Fibroblast of lung (primary cell): ENCODE results near the gene IPO11. TPM values are rescaled to one million over a fixed set of nuclear protein-coding genes. Genes with fewer than 3 reads are reported as not detected.
A peak's percentile ranks its signal among the peaks of the same experiment; 100 is the strongest.

ENCODE experiments used
- DNase-seq, 2 donors: peaks; one replicate each; pipeline versions ENCODE4 v3.0.0 to v3.0.0-alpha.2; 2010; ENCODE audit warnings: low read depth in 2 of 2
- H2AFZ ChIP-seq: 2 replicates; pipeline ENCODE4 v1.5.1; 2012; ENCODE audit warnings: low read length, control low read depth, inconsistent platforms
- H3K27ac ChIP-seq: 2 replicates; pipeline ENCODE4 v1.5.1; 2011; ENCODE audit warnings: low read length, control low read depth; ENCODE audit not compliant: insufficient read depth
- H3K27me3 ChIP-seq: 2 replicates; pipeline ENCODE4 v1.5.1; 2011; ENCODE audit warnings: mild to moderate bottlenecking, low read length; ENCODE audit not compliant: control insufficient read depth, insufficient read depth
- H3K36me3 ChIP-seq: 2 replicates; pipeline ENCODE4 v1.5.1; 2011; ENCODE audit warnings: low read length; ENCODE audit not compliant: control insufficient read depth, insufficient read depth
- H3K4me1 ChIP-seq: 2 replicates; pipeline ENCODE4 v1.5.1; 2011; ENCODE audit warnings: low read length; ENCODE audit not compliant: control insufficient read depth, insufficient read depth; ENCODE audit errors: extremely low read depth
- H3K4me2 ChIP-seq: 2 replicates; pipeline ENCODE4 v1.5.1; 2011; ENCODE audit warnings: low read length, control low read depth; ENCODE audit not compliant: insufficient read depth; ENCODE audit errors: extremely low read depth
- H3K4me3 ChIP-seq, 4 experiments: fragments of 200-600 bp in 1 of 4; sonication (generic) in 1 of 4; replicated peaks in 1 of 4; 2 replicates each; pipeline ENCODE4 v1.5.1; 2011 to 2016; ENCODE audit warnings: low read length in 4 of 4, low read depth in 3 of 4, mild to moderate bottlenecking in 3 of 4, control low read depth in 2 of 4, inconsistent platforms in 1 of 4, mixed read lengths in 1 of 4; ENCODE audit not compliant: insufficient read depth in 1 of 4; ENCODE audit errors: control extremely low read depth in 1 of 4
- H3K79me2 ChIP-seq: 2 replicates; pipeline ENCODE4 v1.5.1; 2012; ENCODE audit warnings: mild to moderate bottlenecking, low read length, inconsistent platforms; ENCODE audit not compliant: control insufficient read depth, insufficient read depth
- H3K9ac ChIP-seq: 2 replicates; pipeline ENCODE4 v1.5.1; 2011; ENCODE audit warnings: mild to moderate bottlenecking, low read length, control low read depth; ENCODE audit not compliant: insufficient read depth
- H3K9me3 ChIP-seq: 2 replicates; pipeline ENCODE4 v1.5.1; 2012; ENCODE audit warnings: low read depth, low read length; ENCODE audit not compliant: control insufficient read depth, insufficient read depth
- H4K20me1 ChIP-seq: 2 replicates; pipeline ENCODE4 v1.5.1; 2011; ENCODE audit warnings: low read length; ENCODE audit not compliant: control insufficient read depth, insufficient read depth; ENCODE audit errors: extremely low read depth
- EZH2 ChIP-seq: IDR thresholded peaks from 2 replicates; pipeline ENCODE4 v1.5.1; 2012; ENCODE audit warnings: low read length, control low read depth, mild to moderate bottlenecking; ENCODE audit errors: missing control alignments
- polyA plus RNA-seq, 2 donors: library from polyadenylated mRNA; depleted of rRNA in 1 of 2; stranded (reverse) in 1 of 2; unstranded in 1 of 2; fragments of >200 nt; gene quantifications; 2 replicates each; pipeline ENCODE4 v1.2.1, GENCODE V29; 2011 to 2012; ENCODE audit warnings: missing spikeins in 1 of 2
- total RNA-seq: library from RNA; depleted of rRNA; stranded (reverse); fragments of >200 nt; gene quantifications from 2 replicates; pipeline ENCODE4 v1.2.1, GENCODE V29; 2014
- TF ChIP-seq, protein P1 (sequence below), 2 donors: IDR thresholded peaks in 1 of 2; conservative IDR thresholded peaks in 1 of 2; 1 replicate in 1 of 2; 2 replicates in 1 of 2; pipeline ENCODE4 v1.5.1; 2011 to 2012; ENCODE audit warnings: low read length in 2 of 2, control low read depth in 1 of 2, inconsistent platforms in 1 of 2, low read depth in 1 of 2, mild to moderate bottlenecking in 1 of 2

IPO11 gene
- total and polyA plus RNA-seq, 2 donors (not counting 1 experiment from before 2014, with no cell fraction given) = 19.9 to 28.2 TPM

DNA sequence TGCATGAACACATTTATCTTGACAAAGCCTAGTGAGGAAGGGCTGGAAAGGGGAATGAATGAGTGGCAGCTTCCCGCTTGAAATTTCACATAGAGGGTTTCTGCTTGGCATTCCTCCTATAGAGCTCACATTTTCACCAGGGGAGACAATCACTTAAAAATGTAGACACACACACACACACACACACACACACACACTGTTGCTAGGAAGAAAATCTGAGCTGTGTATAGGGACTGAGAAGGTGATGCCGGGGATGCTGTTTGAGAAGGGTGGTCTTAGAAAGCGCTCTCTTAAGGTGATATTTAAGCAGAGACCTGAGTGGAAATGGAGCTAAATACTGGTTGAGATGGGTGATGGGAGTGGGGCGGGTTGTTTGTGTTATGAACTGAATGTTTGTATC, 236.5 kb downstream of the IPO11 start:
- H3K27ac ChIP-seq = no peak overlapping the region
- no peaks in the 10 kb centered on the region for H3K4me1 ChIP-seq
- no peak for DNase-seq
- no peak overlapping the region for H2AFZ ChIP-seq
- H3K36me3 ChIP-seq = no peaks in the 10 kb centered on the region
- no peaks in the 10 kb centered on the region for H3K9me3 ChIP-seq
- no peaks in the 10 kb centered on the region for H3K79me2 ChIP-seq
- H3K27me3 ChIP-seq = no peaks in the 10 kb centered on the region
- no peak for TF ChIP-seq EZH2
- TF ChIP-seq, protein P1, sequence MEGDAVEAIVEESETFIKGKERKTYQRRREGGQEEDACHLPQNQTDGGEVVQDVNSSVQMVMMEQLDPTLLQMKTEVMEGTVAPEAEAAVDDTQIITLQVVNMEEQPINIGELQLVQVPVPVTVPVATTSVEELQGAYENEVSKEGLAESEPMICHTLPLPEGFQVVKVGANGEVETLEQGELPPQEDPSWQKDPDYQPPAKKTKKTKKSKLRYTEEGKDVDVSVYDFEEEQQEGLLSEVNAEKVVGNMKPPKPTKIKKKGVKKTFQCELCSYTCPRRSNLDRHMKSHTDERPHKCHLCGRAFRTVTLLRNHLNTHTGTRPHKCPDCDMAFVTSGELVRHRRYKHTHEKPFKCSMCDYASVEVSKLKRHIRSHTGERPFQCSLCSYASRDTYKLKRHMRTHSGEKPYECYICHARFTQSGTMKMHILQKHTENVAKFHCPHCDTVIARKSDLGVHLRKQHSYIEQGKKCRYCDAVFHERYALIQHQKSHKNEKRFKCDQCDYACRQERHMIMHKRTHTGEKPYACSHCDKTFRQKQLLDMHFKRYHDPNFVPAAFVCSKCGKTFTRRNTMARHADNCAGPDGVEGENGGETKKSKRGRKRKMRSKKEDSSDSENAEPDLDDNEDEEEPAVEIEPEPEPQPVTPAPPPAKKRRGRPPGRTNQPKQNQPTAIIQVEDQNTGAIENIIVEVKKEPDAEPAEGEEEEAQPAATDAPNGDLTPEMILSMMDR (conservative IDR thresholded peaks at IDR 0.05 in 1 of 2, IDR thresholded peaks at IDR 0.05 in 1 of 2; ENCODE audit: low read depth in 1 of 2, low read length in 2 of 2) = no peak
- H3K9ac ChIP-seq = no peak overlapping the region
- H4K20me1 ChIP-seq = no peaks in the 10 kb centered on the region
- H3K4me3 ChIP-seq = no peak overlapping the region
- H3K4me2 ChIP-seq = no peak overlapping the region

DNA sequence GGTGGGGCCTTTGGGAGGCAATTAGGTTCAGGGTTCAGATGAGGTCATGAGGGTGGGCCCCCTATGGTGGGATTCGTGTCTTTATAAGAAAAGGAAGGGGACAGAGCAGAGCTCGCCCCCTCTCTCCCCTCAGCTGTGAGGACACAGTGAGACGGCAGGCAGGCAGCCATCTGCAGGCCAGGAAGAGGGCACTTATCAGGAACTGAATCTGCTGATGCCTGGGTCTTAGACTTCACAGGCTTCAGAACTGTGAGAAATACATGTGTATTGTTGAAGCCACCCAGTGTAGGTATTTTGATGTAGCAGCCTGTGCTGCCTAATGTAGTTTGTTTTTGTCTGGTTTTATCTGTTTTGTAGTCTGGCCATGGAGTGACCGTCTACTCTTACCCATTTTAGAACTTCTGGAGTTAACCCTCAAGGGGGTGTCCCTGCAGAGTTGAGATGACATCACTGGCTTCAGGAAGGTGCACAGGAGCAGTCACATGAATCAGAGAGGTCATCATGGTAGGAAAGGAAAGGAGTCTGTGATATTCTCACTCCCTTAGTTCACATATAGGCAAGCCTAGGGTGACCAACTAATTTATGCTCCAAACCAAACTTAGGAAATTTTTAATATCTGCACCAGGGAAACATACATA, 237.0 kb downstream of the IPO11 start:
- Histone ChIP-seq H3K27me3 (no peaks in the 10 kb centered on the region), H3K4me1 (no peaks in the 10 kb centered on the region), H3K4me2 (no peak overlapping the region), H3K36me3 (no peaks in the 10 kb centered on the region), H3K27ac (no peak overlapping the region), H2AFZ (no peak overlapping the region), H3K9ac (no peak overlapping the region), H3K9me3 (no peaks in the 10 kb centered on the region), H3K79me2 (no peaks in the 10 kb centered on the region), H4K20me1 (no peaks in the 10 kb centered on the region), H3K4me3 (no peak overlapping the region)
- no peak for DNase-seq
- TF ChIP-seq EZH2 = no peak
- TF ChIP-seq, protein P1 (conservative IDR thresholded peaks at IDR 0.05 in 1 of 2, IDR thresholded peaks at IDR 0.05 in 1 of 2; ENCODE audit: low read depth in 1 of 2, low read length in 2 of 2) = no peak

DNA sequence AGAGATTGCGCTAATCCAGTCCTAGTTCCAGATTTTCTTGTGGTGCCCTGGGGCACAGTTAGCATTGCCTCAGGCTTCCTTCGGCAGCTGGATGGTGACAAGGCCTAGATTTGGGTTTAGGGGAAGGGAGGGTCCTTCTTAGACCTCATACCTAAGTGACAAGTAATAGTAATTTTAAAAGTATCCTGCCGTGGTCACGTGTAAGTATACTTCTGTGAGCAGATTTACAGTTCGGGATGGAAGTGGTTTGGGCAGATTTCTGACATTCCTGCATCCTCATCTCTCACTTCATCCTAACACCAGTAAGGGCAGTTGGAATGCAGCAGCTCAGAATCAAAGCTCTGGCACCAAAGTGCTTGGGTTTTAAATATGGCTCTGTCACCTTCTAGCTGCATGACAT, 237.6 kb downstream of the IPO11 start:
- no peak overlapping the region for H3K4me3 ChIP-seq
- no peak overlapping the region for H3K9ac ChIP-seq
- no peaks in the 10 kb centered on the region for H4K20me1 ChIP-seq
- TF ChIP-seq, protein P1 (conservative IDR thresholded peaks at IDR 0.05 in 1 of 2, IDR thresholded peaks at IDR 0.05 in 1 of 2; ENCODE audit: low read depth in 1 of 2, low read length in 2 of 2) = no peak
- no peak for TF ChIP-seq EZH2
- no peaks in the 10 kb centered on the region for H3K27me3 ChIP-seq
- no peaks in the 10 kb centered on the region for H3K79me2 ChIP-seq
- no peak overlapping the region for H3K27ac ChIP-seq
- H3K4me1 ChIP-seq = no peaks in the 10 kb centered on the region
- no peak overlapping the region for H2AFZ ChIP-seq
- no peak overlapping the region for H3K4me2 ChIP-seq
- DNase-seq = peak in 1 of 2 donors; percentile 25
- no peaks in the 10 kb centered on the region for H3K9me3 ChIP-seq
- no peaks in the 10 kb centered on the region for H3K36me3 ChIP-seq
